GM12878 (cell line): ENCODE measurements around the gene POC5. TPM values are rescaled to one million over a fixed set of nuclear protein-coding genes. Genes with fewer than 3 reads are reported as not detected.

ENCODE experiments used
- ATAC-seq: fragments of 200-7000 bp; cut with Tn5 transposase; 3 replicates; pipeline ENCODE4 v1.9.1; 2020; ENCODE audit warnings: mild to moderate bottlenecking, moderate library complexity
- BruUV-seq: library from RNA; stranded (reverse); fragments of 400-500 nt; replicated peaks from 2 replicates; lab custom pipeline; 2021; lab: Mats Ljungman, UMichigan
- CTCF ChIA-PET: fragments of 300-600 bp; sonication (Branson Sonifier 250); formaldehyde crosslinking; extraction: SDS; loops from one replicate; lab custom pipeline; 2021; ENCODE audit warnings: inconsistent platforms; lab: Yijun Ruan, JAX
- POLR2A ChIA-PET: fragments of 350-600 bp; formaldehyde crosslinking; extraction: SDS; loops from one replicate; lab custom pipeline; 2021; ENCODE audit warnings: inconsistent platforms; lab: Charles Lee
- RAD21 ChIA-PET: fragments of 300-600 bp; sonication (Branson Sonifier 250); formaldehyde crosslinking; loops from one replicate; lab custom pipeline; 2023; ENCODE audit warnings: antibody characterized with exemption; ENCODE audit not compliant: unreplicated experiment; lab: Charles Lee
- SMC1A ChIA-PET: fragments of 300-600 bp; sonication (Branson Sonifier 250); formaldehyde crosslinking; loops from one replicate; lab custom pipeline; 2023; ENCODE audit not compliant: unreplicated experiment, uncharacterized antibody; lab: Charles Lee
- DNase-seq: peaks from one replicate; pipeline ENCODE4 v3.0.0-alpha.2; 2011; ENCODE audit warnings: low read depth, low spot score
- FAIRE-seq: peaks from 3 replicates; lab custom pipeline; 2011; peaks lifted over from hg19 to GRCh38; lab: Jason Lieb, UNC
- H2AFZ ChIP-seq: 2 replicates; pipeline ENCODE4 v1.6.0; 2011; ENCODE audit warnings: low read depth, low read length, control low read depth; ENCODE audit not compliant: control insufficient read depth
- H3K27ac ChIP-seq: 2 replicates; pipeline ENCODE4 v1.5.1; 2011; ENCODE audit warnings: control low read depth; ENCODE audit not compliant: control insufficient read depth, insufficient read depth
- H3K27me3 ChIP-seq, 2 experiments: replicated peaks in 1 of 2; 2 replicates each; pipeline versions ENCODE4 v1.6.0 to v1.6.1; 2011; ENCODE audit warnings: low read length in 1 of 2; ENCODE audit not compliant: control insufficient read depth in 2 of 2, insufficient read depth in 2 of 2
- H3K36me3 ChIP-seq, 2 experiments: 2 replicates each; pipeline ENCODE4 v1.5.1; 2011; ENCODE audit warnings: low read length in 1 of 2; ENCODE audit not compliant: control insufficient read depth in 2 of 2, insufficient read depth in 2 of 2
- H3K4me1 ChIP-seq: 2 replicates; pipeline ENCODE4 v1.6.1; 2011; ENCODE audit warnings: mild to moderate bottlenecking, low read length, moderate library complexity, mixed read lengths; ENCODE audit not compliant: control insufficient read depth, insufficient read depth
- H3K4me2 ChIP-seq: 2 replicates; pipeline ENCODE4 v1.6.0; 2011; ENCODE audit warnings: control low read depth; ENCODE audit not compliant: control insufficient read depth, insufficient read depth
- H3K4me3 ChIP-seq: fragments of 200-600 bp; sonication (generic); 2 replicates; pipeline ENCODE4 v1.5.1; 2016
- H3K79me2 ChIP-seq: 2 replicates; pipeline ENCODE4 v1.6.0; 2011; ENCODE audit warnings: low read length; ENCODE audit not compliant: control insufficient read depth, insufficient read depth
- H3K9ac ChIP-seq: 2 replicates; pipeline ENCODE4 v1.8.0; 2011; ENCODE audit warnings: low read length, control low read depth, mixed read lengths; ENCODE audit not compliant: control insufficient read depth, insufficient read depth
- H3K9me3 ChIP-seq: replicated peaks from 3 replicates; pipeline ENCODE4 v1.5.1; 2011; ENCODE audit warnings: mild to moderate bottlenecking, low read length; ENCODE audit not compliant: control insufficient read depth, insufficient read depth
- H4K20me1 ChIP-seq: 2 replicates; pipeline ENCODE4 v1.6.0; 2011; ENCODE audit not compliant: control insufficient read depth, insufficient read depth
- ASH2L ChIP-seq: fragments of 300-600, 200-600 bp; sonication (generic); IDR thresholded peaks from 2 replicates; pipeline ENCODE4 v1.6.1; 2017; ENCODE audit warnings: low read depth, mild to moderate bottlenecking, borderline replicate concordance
- BCL3 ChIP-seq: IDR thresholded peaks from 2 replicates; pipeline ENCODE4 v1.6.1; 2011; ENCODE audit warnings: borderline replicate concordance, low read depth, mild to moderate bottlenecking, moderate library complexity, low read length; ENCODE audit not compliant: insufficient read depth, poor library complexity, severe bottlenecking
- BHLHE40 ChIP-seq, 2 experiments: fragments of 450-650 bp in 1 of 2; IDR thresholded peaks; 2 replicates each; pipeline ENCODE4 v1.6.1; 2011 to 2017; ENCODE audit warnings: low read depth in 2 of 2, borderline replicate concordance in 1 of 2, improper control_type of control experiment in 1 of 2, low read length in 1 of 2, mild to moderate bottlenecking in 1 of 2
- CEBPB ChIP-seq, 2 experiments: fragments of 150-350 bp in 1 of 2; IDR thresholded peaks; 2 replicates each; pipeline ENCODE4 v1.6.1; 2012 to 2014; ENCODE audit warnings: low read depth in 2 of 2, low read length in 2 of 2, borderline replicate concordance in 1 of 2, inconsistent platforms in 1 of 2
- CHD2 ChIP-seq: IDR thresholded peaks from 2 replicates; pipeline ENCODE4 v1.6.1; 2011; ENCODE audit warnings: low read depth, low read length, improper control_type of control experiment, borderline replicate concordance
- EP300 ChIP-seq, 2 experiments: fragments of 150-350 bp in 1 of 2; IDR thresholded peaks; 2 replicates each; pipeline ENCODE4 v1.6.1; 2011 to 2012; ENCODE audit warnings: low read depth in 2 of 2, low read length in 2 of 2, borderline replicate concordance in 1 of 2, improper control_type of control experiment in 1 of 2, inconsistent platforms in 1 of 2; ENCODE audit not compliant: control insufficient read depth in 1 of 2
- HCFC1 ChIP-seq: fragments of 150-350 bp; IDR thresholded peaks from 2 replicates; pipeline ENCODE4 v1.6.1; 2014; ENCODE audit warnings: low read length
- JUND ChIP-seq: IDR thresholded peaks from 2 replicates; pipeline ENCODE4 v1.6.1; 2012; ENCODE audit warnings: low read depth, mild to moderate bottlenecking, low read length, improper control_type of control experiment, moderate library complexity
- KAT2A ChIP-seq: conservative IDR thresholded peaks from 2 replicates; pipeline ENCODE4 v1.6.1; 2011; ENCODE audit warnings: low read depth, low read length; ENCODE audit not compliant: control insufficient read depth
- MYB ChIP-seq: fragments of 150-350 bp; IDR thresholded peaks from 2 replicates; pipeline ENCODE4 v1.6.1; 2014; ENCODE audit warnings: mild to moderate bottlenecking, low read depth, low read length, borderline replicate concordance
- TARDBP ChIP-seq: IDR thresholded peaks from 2 replicates; pipeline ENCODE4 v1.6.1; 2016; ENCODE audit warnings: borderline replicate concordance
- ZBTB4 ChIP-seq: fragments of 450-650 bp; formaldehyde crosslinking; IDR thresholded peaks from 2 replicates; pipeline ENCODE4 v1.4.0; 2022; ENCODE audit warnings: mild to moderate bottlenecking, moderate library complexity
- ZNF384 ChIP-seq: IDR thresholded peaks from 2 replicates; pipeline ENCODE4 v1.6.1; 2012; ENCODE audit warnings: low read depth, mild to moderate bottlenecking, low read length, improper control_type of control experiment, borderline replicate concordance
- WGBS: methylation state at CpG from one replicate; pipeline ENCODE4 v1.1.6; 2016; ENCODE audit warnings: low lambda C conversion rate; ENCODE audit not compliant: insufficient replicate concordance, insufficient coverage; ENCODE audit errors: missing lambda C conversion rate; 5-methylcytosine and 5-hydroxymethylcytosine counted together
- in situ Hi-C: fragments of 300-500 bp; cut with MboI; formaldehyde crosslinking; loops from 9 replicates; pipeline ENCODE4 v1.14.3; 2018; ENCODE audit warnings: mixed read lengths
- intact Hi-C: fragments of 100-400 bp; cut with micrococcal nuclease; formaldehyde crosslinking; loops from one replicate; pipeline ENCODE4 v1.14.2; 2022; ENCODE audit not compliant: unreplicated experiment
- polyA plus RNA-seq, 11 experiments: library from polyadenylated mRNA; depleted of rRNA in 4 of 11; unstranded in 6 of 11; stranded (reverse) in 5 of 11; fragments of >200 nt; fragmentation: Nextera tagmentation in 4 of 11; fragmentation: Illumina TruSeq in 1 of 11; extraction: Ambion mirVana in 4 of 11; extraction: Trizol in 1 of 11; gene quantifications; 1 replicate in 1 of 11; 2 replicates in 10 of 11; pipeline versions ENCODE4 v1.2.1 to v1.2.3, GENCODE V29; 2011 to 2016; ENCODE audit warnings: inconsistent platforms in 2 of 11, missing spikeins in 2 of 11, low read depth in 1 of 11
- total RNA-seq, 4 experiments: library from RNA; depleted of rRNA in 3 of 4; stranded (reverse); fragments of >200 nt in 3 of 4; fragmentation: Illumina TruSeq in 1 of 4; extraction: Trizol in 1 of 4; gene quantifications; 2 replicates each; pipeline versions ENCODE4 v1.2.1 to v1.2.3, GENCODE V29; 2013 to 2021
- TF ChIP-seq, protein P1 (sequence below): IDR thresholded peaks from 2 replicates; pipeline ENCODE4 v1.6.1; 2012; ENCODE audit warnings: low read depth, low read length, improper control_type of control experiment
- TF ChIP-seq, protein P2 (sequence below): IDR thresholded peaks from 2 replicates; pipeline ENCODE4 v1.6.1; 2012; ENCODE audit warnings: low read length, inconsistent platforms

POC5 gene
- total and polyA plus RNA-seq, 10 of the 15 experiments (the other 5 are each of a cell fraction or from before 2014, with no cell fraction given), result 13.1 to 25.6 (median 21.8) TPM

DNA sequence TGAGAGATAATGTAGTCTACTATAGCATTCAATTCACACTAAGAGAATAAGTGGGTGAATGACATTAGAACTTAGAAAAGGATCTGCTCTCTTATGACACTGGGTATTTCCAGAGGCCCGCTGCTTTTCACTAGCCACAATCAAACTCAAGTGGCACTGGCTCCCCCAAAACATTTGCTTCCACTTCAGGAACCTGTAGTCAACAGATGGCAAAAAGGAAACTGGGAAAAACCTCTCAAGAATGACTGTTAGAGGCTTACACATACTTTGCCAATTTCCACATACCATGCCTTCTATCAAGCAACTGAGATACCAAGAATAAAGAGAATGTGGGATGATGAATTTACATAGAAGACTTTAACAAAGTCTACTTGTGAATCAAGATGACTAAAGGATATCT, 11.2 kb downstream of the POC5 start (continued):
- no peak for TF ChIP-seq ASH2L
- TF ChIP-seq HCFC1, result no peak
- TF ChIP-seq CHD2, result no peak
- TF ChIP-seq EP300 (IDR thresholded peaks at IDR 0.05; ENCODE audit: borderline replicate concordance in 1 of 2, control insufficient read depth in 1 of 2, low read depth in 2 of 2, low read length in 2 of 2), result no peak
- no peak for TF ChIP-seq KAT2A
- no peak for TF ChIP-seq JUND
- no peak for TF ChIP-seq CEBPB (IDR thresholded peaks at IDR 0.05; ENCODE audit: borderline replicate concordance in 1 of 2, low read depth in 2 of 2, low read length in 2 of 2)

- FAIRE-seq, result no peak
- no peak overlapping the region for H3K27ac ChIP-seq
- no peak overlapping the region for H3K4me2 ChIP-seq
- ATAC-seq, result no peak
- no TSS peak for BruUV-seq
- RAD21 ChIA-PET, result no interaction called here
- H4K20me1 ChIP-seq, result no peaks in the 10 kb centered on the region
- no peak for DNase-seq
- POLR2A ChIA-PET, result no interaction called here
- in situ Hi-C loops (no loop called here), intact Hi-C loops (no loop called here)
- SMC1A ChIA-PET, result no interaction called here
- no peaks in the 10 kb centered on the region for H3K79me2 ChIP-seq
- WGBS, result 95% methylated on average over 4 of the region's 4 CpGs
- H3K9me3 ChIP-seq, result no peaks in the 10 kb centered on the region
- H3K4me3 ChIP-seq, result no peak overlapping the region
- H3K27me3 ChIP-seq, result no peaks in the 10 kb centered on the region
- no peak overlapping the region for H3K9ac ChIP-seq
- H3K4me1 ChIP-seq, result no peaks in the 10 kb centered on the region
- CTCF ChIA-PET, result no interaction called here
- no peak overlapping the region for H2AFZ ChIP-seq
- peaks cover 0 to 1% of the 10 kb centered on the region in 2 experiments; a peak in 2 of 4 replicates for H3K36me3 ChIP-seq
- TF ChIP-seq HCFC1, result no peak
- no peak for TF ChIP-seq ZBTB4 (CRISPR knock-in tag)
- TF ChIP-seq ZNF384, result no peak
- no peak for TF ChIP-seq BHLHE40 (IDR thresholded peaks at IDR 0.05; ENCODE audit: borderline replicate concordance in 1 of 2, low read depth in 2 of 2, low read length in 1 of 2)
- TF ChIP-seq, protein P1, sequence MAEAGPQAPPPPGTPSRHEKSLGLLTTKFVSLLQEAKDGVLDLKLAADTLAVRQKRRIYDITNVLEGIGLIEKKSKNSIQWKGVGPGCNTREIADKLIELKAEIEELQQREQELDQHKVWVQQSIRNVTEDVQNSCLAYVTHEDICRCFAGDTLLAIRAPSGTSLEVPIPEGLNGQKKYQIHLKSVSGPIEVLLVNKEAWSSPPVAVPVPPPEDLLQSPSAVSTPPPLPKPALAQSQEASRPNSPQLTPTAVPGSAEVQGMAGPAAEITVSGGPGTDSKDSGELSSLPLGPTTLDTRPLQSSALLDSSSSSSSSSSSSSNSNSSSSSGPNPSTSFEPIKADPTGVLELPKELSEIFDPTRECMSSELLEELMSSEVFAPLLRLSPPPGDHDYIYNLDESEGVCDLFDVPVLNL, result no peak
- TF ChIP-seq MYB, result no peak
- no peak for TF ChIP-seq BCL3
- TF ChIP-seq TARDBP, result no peak
- TF ChIP-seq, protein P2, sequence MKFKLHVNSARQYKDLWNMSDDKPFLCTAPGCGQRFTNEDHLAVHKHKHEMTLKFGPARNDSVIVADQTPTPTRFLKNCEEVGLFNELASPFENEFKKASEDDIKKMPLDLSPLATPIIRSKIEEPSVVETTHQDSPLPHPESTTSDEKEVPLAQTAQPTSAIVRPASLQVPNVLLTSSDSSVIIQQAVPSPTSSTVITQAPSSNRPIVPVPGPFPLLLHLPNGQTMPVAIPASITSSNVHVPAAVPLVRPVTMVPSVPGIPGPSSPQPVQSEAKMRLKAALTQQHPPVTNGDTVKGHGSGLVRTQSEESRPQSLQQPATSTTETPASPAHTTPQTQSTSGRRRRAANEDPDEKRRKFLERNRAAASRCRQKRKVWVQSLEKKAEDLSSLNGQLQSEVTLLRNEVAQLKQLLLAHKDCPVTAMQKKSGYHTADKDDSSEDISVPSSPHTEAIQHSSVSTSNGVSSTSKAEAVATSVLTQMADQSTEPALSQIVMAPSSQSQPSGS, result no peak
Observed at GRCh38 chr5:75701856-75702255, 15.4 kb downstream of the POC5 start.
